ELF-1 (cell line): ENCODE data around the gene ANKEF1.
"Not testable (repeated sequence)": the region's sequence is repeated elsewhere in the genome, so short reads cannot be mapped to it uniquely, and the experiment has no call there.

Experiments
- DNase-seq: peaks from one replicate; pipeline ENCODE4 v3.0.0-alpha.2; 2016; ENCODE audit warnings: low read depth, low spot score

Gene ANKEF1

DNA sequence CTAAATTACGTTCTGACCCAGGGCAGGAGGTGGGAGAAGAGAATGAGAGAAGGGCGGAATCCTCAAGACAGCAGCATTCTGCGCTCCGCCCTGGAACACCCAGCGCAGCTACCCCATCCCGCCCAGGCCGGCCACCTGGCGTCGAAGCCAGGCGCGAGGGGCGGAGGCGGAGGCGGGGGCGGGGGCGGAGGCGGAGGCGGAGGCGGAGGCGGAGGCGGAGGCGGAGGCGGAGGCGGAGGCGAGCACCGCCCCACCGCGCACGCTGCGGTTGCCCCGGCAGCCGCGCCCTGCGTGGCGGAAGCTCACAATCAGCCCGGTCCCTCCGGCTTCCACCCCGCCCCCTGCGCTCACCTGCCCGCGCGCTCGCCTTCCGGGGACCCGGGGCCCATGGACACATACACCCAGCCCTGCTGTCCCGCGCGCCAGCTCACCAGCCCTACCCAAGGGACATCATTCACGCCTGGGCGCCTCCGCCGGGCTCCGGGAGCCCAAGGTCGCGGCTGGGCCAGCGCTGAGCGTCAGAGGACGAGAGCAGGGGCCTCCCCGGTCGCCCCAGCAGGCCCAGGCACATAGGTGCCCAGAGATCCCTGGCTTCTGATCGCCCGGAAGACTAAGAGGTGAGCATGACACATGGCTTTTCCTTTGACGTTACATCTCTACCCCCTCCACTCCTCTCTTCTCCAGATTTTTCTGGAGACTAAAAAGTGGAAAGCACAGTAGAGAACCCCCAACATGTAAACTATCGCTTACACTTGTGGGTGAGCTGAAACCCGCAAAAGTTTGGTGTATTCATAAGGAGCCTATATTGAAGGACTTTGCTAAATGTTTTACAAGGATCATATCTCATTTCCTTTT, at the start of gene ANKEF1:
TSS of gene ANKEF1 (plus strand) at position 271 of the 855 bp plus-strand sequence. CDS start 3,315 bp downstream, outside the sequence.
- DNase-seq: peak; percentile 77

DNA sequence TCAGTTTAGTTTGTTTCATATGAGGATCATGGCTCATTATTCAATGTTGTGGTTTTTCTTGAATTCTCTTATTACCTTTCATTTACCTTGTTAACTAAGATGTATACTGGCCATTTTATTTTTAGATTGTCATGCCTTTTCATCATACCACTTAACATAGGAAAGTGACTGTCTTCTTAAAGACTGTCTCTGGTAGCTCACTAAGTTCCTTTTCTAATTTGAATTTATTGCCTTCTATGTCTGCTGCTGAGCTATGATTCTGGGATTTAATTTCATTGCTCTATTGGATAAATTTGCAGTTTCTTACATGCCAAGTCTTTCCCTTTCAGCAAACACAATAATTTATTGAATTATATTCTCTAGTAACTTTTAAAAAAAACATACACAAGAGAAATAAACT, 49.5 kb upstream of the ANKEF1 start:
- no peak for DNase-seq

DNA sequence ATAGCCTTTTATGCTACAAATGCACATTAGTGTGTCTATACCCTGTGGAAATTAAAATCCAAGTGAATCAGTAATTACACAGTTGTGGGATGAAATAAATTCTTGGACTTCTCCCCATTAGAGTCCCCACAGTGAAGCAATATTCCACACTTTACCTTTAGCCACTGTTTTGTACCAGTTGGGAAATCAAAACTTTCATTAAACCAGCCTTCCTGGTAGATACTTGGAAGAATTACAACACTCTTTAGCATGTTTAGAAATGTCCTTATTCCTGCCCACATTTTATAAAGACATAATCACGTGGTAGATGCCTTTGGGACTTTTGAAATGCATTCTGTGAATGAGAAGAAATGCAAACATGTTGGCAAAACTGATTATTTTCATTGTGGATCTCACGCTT, 49.0 kb upstream of the ANKEF1 start:
- no peak for DNase-seq

- DNase-seq: no peak
Observed at GRCh38 chr20:9989066-9989724, 45.6 kb upstream of the ANKEF1 start.

- no peak for DNase-seq
Observed at GRCh38 chr20:9993137-9993536, 41.6 kb upstream of the ANKEF1 start.

DNA sequence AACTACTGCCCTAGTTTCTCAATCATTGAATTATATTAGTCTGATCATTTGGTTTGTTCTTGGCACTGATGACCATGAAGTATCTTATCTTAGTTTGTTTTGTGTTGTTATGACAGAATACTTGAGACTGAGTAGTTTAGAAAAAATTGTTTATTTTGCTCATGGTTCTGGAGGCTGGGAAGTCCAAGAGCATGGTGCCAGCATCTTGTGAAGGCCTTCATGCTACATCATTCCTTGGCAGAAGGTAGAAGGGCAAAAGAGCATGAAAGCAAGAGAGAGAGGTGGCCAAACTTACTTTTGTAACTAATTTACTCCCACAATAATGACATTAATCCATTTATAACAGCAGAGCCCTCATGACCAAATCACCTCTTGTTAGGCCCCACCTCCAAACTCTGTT, 40.1 kb upstream of the ANKEF1 start:
- no peak for DNase-seq

DNA sequence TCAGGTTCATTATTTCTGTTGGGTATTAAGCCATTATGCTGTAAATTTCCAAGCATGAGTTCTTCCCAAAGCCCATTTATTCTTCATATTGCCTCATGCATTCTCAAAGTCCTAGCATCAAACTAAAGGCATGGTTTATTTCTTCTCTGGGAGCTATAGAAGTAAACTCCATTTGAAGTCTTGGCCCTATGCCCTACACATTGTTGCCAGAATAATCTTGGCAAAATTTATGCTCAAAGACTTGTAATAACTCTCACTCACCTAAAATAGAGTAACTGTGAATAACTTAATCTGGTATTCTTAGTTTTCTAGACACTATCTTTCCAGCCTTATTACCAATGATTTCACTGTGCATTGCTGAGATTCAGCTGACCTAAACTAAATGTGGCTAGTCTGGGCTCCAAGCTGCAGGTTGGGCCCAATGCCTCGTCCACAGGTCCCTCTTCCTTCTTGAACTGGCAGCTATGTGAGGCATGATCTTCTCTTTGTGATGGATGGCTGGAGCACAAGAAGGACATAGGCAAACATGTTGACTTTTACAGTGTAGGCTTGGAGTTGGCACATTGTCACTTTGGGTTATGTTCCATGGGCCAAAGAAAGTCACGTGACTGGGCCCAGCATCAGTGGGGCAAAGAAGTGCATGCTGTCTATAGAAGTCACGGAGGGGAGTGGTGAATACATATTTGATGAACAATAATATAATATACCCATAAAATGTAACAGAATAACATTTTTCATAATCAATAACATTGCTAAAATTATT, 39.1 kb upstream of the ANKEF1 start:
- no peak for DNase-seq

DNA sequence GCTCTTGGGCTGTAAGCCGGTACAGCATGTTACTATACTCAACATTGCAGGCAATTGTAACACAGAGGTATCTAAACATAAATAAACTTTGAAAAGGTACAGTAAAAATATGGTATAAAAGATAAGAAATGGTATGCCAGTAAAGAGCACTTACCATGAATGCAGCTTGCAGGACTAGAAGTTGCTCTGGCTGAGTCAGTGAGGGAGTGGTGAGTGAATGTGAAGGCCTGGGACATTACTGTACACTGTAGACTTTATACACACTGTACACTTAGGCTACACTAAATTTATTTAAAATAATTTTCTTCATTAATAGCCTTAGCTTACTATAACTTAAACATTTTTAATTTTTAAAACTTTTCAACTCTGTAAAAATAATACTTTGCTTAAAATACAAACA, 37.8 kb upstream of the ANKEF1 start:
- DNase-seq: no peak

GRCh38 chr20:9999645-10000044, 35.1 kb upstream of the ANKEF1 start:
- DNase-seq: no peak

DNA sequence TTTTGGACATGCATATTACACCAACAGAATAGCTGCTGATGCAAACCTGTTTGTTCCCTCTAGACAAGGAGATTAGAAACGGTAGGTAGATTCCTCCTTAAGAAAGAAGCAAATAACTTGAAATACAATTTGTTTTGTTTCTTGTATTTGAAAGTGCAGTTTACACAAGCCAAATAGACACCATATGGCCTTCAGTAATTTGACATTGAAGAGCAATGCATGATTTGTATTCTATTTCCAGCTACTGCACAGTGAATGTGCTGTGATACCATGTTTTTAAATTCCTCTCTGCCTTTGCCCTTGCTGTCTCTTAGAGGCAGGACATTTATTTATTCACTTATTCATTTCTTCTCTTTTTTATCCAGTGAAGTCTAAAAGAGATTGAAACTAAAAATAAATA, 31.9 kb upstream of the ANKEF1 start:
- DNase-seq: no peak

- DNase-seq: no peak
Observed at GRCh38 chr20:10004900-10005299, 29.9 kb upstream of the ANKEF1 start.

- DNase-seq: peak; percentile 8
Observed at GRCh38 chr20:10005885-10006284, 28.9 kb upstream of the ANKEF1 start.

DNA sequence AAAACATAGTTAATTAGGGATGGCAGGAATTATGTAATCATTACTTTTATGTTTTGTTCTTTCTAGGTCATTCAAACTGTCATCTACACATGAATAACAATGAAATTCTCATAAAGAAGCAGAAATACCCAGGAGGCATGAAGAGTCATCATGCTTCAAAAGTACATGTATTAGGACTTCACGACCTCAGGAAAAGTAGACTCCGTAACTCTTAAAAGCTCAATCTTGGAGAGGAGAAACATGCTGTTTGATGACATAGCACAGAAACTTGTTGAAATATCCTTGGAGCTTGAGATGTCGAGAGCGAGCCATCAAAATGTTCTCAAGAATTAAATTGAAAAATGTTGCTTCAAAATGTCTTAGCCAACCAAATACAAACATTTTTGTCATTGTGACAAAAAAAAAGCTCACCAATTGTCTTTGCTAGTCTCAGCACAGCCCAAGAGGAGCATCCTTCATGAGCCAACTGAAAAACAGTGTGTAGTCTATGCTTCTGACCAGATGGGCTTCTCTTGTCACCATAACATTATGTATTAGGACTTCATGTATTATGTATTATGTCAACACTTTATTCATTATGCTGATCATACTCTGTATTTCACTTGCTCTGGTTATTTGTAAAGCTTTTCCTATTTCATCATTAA, 28.2 kb upstream of the ANKEF1 start:
- no peak for DNase-seq

- no peak for DNase-seq
Observed at GRCh38 chr20:10007158-10007557, 27.6 kb upstream of the ANKEF1 start.

DNA sequence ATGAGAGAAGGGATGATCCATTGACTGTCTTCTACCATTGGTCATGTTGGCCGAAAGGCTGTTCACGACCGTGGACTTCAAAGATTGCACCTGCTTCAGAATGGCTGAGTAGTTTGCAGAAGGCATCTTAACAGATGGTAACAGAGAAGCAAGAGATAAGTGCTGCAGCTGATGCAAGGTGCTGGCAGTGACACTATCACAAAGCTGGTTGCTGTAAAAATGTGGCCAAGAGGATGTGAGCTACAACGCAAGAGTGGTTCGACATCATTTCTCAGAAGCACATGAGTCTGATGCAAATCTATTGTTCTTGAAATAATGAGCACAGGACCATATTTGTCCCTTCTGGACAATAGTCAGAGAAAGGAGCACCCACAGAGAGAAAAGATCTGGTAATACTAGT, 27.0 kb upstream of the ANKEF1 start:
- DNase-seq: no peak

DNA sequence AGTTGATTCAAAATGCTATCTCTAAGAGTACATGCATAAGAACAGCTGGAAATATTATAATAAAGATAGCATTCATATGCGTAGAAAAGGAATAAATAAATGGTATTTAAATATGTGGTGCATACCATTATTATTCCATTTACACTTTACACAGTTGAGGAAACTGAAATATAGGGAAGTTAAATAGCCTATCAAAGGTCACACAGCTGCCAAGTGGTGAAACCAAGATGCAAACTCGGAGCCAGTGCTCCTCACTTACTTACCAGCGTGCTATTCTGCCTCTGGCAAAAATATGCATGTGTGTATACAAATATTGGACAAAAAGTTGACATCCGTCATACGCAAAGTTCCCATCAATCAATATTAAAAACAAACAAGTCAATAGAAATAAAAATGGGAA, 22.3 kb upstream of the ANKEF1 start:
- no peak for DNase-seq

DNA sequence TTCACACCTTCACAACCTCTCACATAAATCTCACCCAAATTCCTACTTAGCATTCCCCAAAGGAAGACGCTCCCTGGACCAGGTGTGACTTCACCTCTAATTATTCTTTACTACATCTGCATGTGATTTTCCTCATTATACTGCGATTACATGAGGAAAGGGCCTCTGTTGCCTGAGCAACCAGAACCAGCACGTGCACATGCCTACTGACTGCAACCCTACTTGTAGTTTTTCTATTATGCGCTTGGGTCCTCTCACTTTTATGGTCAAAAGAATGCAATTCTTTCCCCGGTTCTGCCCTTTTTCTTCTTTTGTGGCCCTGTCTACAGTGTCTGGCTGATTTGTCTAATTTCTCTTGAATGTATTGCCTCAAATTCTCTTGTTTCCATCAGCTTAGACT, 20.4 kb upstream of the ANKEF1 start:
- DNase-seq: no peak

DNA sequence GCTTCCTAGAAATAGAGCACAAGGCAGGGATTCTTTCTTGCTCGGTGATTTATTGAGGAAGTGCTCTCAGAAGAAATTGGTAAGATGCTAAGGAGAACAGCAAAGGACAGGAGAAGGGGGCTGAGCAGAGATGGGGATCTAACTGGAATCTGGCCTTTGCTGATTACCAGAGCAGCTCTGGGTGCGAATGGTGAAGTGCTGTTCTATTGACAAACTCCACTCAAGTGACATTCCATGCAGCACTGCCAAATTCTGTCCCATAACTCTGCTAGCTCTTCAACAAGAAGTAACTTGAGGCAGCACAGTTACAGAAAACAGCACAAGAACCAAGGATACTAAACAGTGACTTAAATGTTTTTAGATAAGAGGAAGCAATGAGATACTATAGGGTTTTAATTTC, 13.8 kb upstream of the ANKEF1 start:
- DNase-seq: no peak

GRCh38 chr20:10022625-10023024, 12.2 kb upstream of the ANKEF1 start:
- DNase-seq: no peak

DNA sequence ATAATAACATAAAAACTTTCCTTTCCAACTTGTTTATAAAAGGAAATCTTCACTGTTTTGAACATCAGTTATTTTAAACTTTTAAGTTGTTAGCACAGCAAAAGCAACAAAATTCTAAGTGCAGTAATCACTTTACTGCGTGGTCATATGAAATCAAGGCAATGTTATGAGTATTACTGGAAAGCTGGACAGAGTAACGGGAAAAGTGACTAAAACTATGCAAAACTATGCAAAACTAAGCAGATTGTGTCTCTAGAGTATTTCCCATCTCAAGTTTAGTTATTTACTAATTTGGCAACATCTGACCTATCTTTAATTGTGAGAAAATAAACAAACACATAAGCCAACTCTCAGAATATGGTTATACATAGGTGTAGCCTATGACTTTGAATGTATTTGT, 10.9 kb upstream of the ANKEF1 start:
- DNase-seq: no peak

DNA sequence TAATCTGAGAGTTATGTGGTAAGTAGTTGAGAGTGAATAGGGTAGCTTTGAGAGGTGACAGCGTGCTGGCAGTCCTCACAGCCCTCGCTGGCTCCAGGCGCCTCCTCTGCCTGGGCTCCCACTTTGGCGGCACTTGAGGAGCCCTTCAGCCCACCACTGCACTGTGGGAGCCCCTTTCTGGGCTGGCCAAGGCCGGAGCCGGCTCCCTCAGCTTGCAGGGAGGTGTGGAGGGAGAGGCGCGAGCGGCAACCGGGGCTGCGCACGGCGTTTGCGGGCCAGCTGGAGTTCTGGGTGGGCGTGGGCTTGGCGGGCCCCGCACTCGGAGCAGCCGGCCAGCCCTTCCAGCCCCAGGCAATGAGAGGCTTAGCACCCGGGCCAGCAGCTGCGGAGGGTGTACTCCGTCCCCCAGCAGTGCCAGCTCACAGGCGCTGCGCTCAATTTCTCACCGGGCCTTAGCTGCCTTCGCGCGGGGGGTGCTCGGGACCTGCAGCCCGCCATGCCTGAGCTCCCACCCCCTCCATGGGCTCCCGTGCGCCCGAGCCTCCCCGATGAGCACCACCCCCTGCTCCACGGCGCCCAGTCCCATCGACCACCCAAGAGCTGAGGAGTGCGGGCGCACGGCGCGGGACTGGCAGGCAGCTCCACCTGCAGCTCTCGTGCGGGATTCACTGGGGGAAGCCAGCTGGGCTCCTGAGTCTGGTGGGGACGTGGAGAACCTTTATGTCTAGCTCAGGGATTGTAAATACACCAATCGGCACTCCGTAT, 3.2 kb upstream of the ANKEF1 start:
- DNase-seq: not testable (repeated sequence)
